Measurements from ENCODE around the gene GABPB2.
A peak's percentile ranks its signal among the peaks of the same experiment; 100 is the strongest.

Gene GABPB2

GRCh38 chr1:151047925-151048644 is 22.5 kb upstream of the GABPB2 start:
- peak overlapping the region; percentile 86 to 88 for H3K4me3 ChIP-seq (ENCODE audit: low read depth in 1 of 2, low read length in 2 of 2)
- peak overlapping the region; percentile 25 for H3K27ac ChIP-seq (ENCODE audit: low read depth, low read length)
- peaks cover 7 to 11% of the 10 kb centered on the region in 2 donors for H3K4me1 ChIP-seq (ENCODE audit: control insufficient read depth in 1 of 2, insufficient read depth in 2 of 2, low read length in 2 of 2)
- peaks cover 14 to 15% of the 10 kb centered on the region in 2 donors for H3K36me3 ChIP-seq (ENCODE audit: control insufficient read depth in 1 of 2, insufficient read depth in 2 of 2, low read length in 2 of 2)
- no peaks in the 10 kb centered on the region for H3K27me3 ChIP-seq (ENCODE audit: control insufficient read depth in 1 of 2, insufficient read depth in 2 of 2, low read length in 2 of 2)
- H3K9ac ChIP-seq (ENCODE audit: low read depth in 1 of 2, low read length in 2 of 2) = peak overlapping the region; percentile 71 to 84
- H3K9me3 ChIP-seq (ENCODE audit: control insufficient read depth in 1 of 2, low read length in 2 of 2) = no peaks in the 10 kb centered on the region

- Histone ChIP-seq H3K9me3 (ENCODE audit: control insufficient read depth in 1 of 2, low read length in 2 of 2) (no peaks in the 10 kb centered on the region), H3K27me3 (ENCODE audit: control insufficient read depth in 1 of 2, insufficient read depth in 2 of 2, low read length in 2 of 2) (no peaks in the 10 kb centered on the region), H3K27ac (ENCODE audit: low read depth, low read length) (no peak overlapping the region), H3K36me3 (ENCODE audit: control insufficient read depth in 1 of 2, insufficient read depth in 2 of 2, low read length in 2 of 2) (peaks cover 15 to 20% of the 10 kb centered on the region in 2 donors), H3K9ac (ENCODE audit: low read depth in 1 of 2, low read length in 2 of 2) (peak overlapping the region in 1 of 2 donors; percentile 84), H3K4me1 (ENCODE audit: control insufficient read depth in 1 of 2, insufficient read depth in 2 of 2, low read length in 2 of 2) (peaks cover 7 to 11% of the 10 kb centered on the region in 2 donors), H3K4me3 (ENCODE audit: low read depth in 1 of 2, low read length in 2 of 2) (peak overlapping the region; percentile 86 to 88)
Measured at GRCh38 chr1:151048645-151049032, 21.9 kb upstream of the GABPB2 start.

- no peak overlapping the region for H3K27ac ChIP-seq (ENCODE audit: low read depth, low read length)
- H3K4me1 ChIP-seq (ENCODE audit: control insufficient read depth in 1 of 2, insufficient read depth in 2 of 2, low read length in 2 of 2) = peaks cover 7 to 11% of the 10 kb centered on the region in 2 donors
- H3K4me3 ChIP-seq (ENCODE audit: low read depth in 1 of 2, low read length in 2 of 2) = no peak overlapping the region
- H3K9ac ChIP-seq (ENCODE audit: low read depth in 1 of 2, low read length in 2 of 2) = no peak overlapping the region
- H3K9me3 ChIP-seq (ENCODE audit: control insufficient read depth in 1 of 2, low read length in 2 of 2) = no peaks in the 10 kb centered on the region
- no peaks in the 10 kb centered on the region for H3K27me3 ChIP-seq (ENCODE audit: control insufficient read depth in 1 of 2, insufficient read depth in 2 of 2, low read length in 2 of 2)
- peaks cover 18 to 28% of the 10 kb centered on the region in 2 donors for H3K36me3 ChIP-seq (ENCODE audit: control insufficient read depth in 1 of 2, insufficient read depth in 2 of 2, low read length in 2 of 2)
Measured at GRCh38 chr1:151049458-151049857, 21.1 kb upstream of the GABPB2 start.

DNA sequence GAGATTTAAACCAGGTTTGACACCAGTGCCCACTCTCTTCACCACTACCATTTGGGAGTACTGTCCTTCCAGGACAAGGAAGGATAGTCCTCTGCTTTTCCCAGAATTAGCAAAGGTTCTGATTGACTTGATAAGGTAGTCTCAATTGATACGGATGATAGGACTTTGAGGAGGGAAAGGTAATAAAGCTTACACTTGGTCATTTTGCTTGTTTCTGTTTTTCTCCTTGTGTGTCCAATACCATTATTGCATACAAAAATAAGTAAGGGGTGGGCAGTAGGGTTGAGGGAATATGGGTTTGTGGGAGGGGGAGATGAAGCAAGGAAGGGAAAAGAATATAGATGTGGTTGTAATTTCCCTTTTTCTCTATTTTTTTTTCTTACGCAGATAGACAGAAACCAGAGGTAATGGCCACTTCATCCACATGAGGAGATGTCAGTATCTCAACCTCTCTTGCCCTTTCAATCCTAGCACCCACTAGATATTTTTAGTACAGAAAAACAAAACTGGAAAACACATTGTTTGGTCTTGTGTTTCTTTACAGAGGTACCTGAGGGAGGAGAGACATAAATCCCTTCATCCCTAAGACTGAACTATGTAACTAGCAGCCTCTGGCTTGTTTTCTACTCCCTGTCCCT is 20.4 kb upstream of the GABPB2 start:
- peaks cover 7 to 12% of the 10 kb centered on the region in 2 donors for H3K4me1 ChIP-seq (ENCODE audit: control insufficient read depth in 1 of 2, insufficient read depth in 2 of 2, low read length in 2 of 2)
- no peaks in the 10 kb centered on the region for H3K27me3 ChIP-seq (ENCODE audit: control insufficient read depth in 1 of 2, insufficient read depth in 2 of 2, low read length in 2 of 2)
- peaks cover 26 to 35% of the 10 kb centered on the region in 2 donors for H3K36me3 ChIP-seq (ENCODE audit: control insufficient read depth in 1 of 2, insufficient read depth in 2 of 2, low read length in 2 of 2)
- H3K9me3 ChIP-seq (ENCODE audit: control insufficient read depth in 1 of 2, low read length in 2 of 2) = no peaks in the 10 kb centered on the region
- H3K9ac ChIP-seq (ENCODE audit: low read depth in 1 of 2, low read length in 2 of 2) = no peak overlapping the region
- H3K4me3 ChIP-seq (ENCODE audit: low read depth in 1 of 2, low read length in 2 of 2) = no peak overlapping the region
- H3K27ac ChIP-seq (ENCODE audit: low read depth, low read length) = no peak overlapping the region

GRCh38 chr1:151051356-151052009 is 19.1 kb upstream of the GABPB2 start:
- H3K36me3 ChIP-seq (ENCODE audit: control insufficient read depth in 1 of 2, insufficient read depth in 2 of 2, low read length in 2 of 2) = peaks cover 33 to 47% of the 10 kb centered on the region in 2 donors
- H3K4me1 ChIP-seq (ENCODE audit: control insufficient read depth in 1 of 2, insufficient read depth in 2 of 2, low read length in 2 of 2) = peaks cover 20 to 26% of the 10 kb centered on the region in 2 donors
- H3K4me3 ChIP-seq (ENCODE audit: low read depth in 1 of 2, low read length in 2 of 2) = no peak overlapping the region
- no peaks in the 10 kb centered on the region for H3K27me3 ChIP-seq (ENCODE audit: control insufficient read depth in 1 of 2, insufficient read depth in 2 of 2, low read length in 2 of 2)
- no peak overlapping the region for H3K27ac ChIP-seq (ENCODE audit: low read depth, low read length)
- no peaks in the 10 kb centered on the region for H3K9me3 ChIP-seq (ENCODE audit: control insufficient read depth in 1 of 2, low read length in 2 of 2)
- no peak overlapping the region for H3K9ac ChIP-seq (ENCODE audit: low read depth in 1 of 2, low read length in 2 of 2)

DNA sequence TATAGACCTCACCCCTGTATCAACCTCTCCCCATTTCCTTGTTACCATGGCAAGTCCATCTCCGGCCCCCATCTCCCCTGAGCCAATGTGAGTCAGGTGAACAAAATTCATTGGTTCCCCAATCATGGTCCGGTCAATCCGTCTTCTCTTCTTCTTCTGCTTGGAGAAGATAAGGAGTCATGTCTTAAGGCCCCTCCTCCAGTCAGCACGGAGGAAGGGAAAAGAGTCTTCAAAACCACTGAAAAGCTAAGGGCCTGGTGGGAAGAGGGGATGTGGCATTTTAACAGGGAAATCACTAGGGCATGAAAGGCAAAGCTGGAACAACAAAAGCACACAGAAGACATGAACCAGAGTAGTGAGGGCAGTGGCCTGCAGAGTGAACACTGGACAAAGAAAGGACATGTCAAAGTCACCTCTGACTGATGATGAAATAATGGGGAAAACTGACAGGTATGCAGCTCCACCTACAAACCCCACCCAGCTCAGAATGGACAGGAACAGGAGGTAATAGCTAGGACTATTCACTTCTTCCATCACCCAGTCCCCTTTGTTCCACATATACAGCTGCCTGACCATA is 15.5 kb upstream of the GABPB2 start:
- Histone ChIP-seq H3K27me3 (ENCODE audit: control insufficient read depth in 1 of 2, insufficient read depth in 2 of 2, low read length in 2 of 2) (no peaks in the 10 kb centered on the region), H3K9ac (ENCODE audit: low read depth in 1 of 2, low read length in 2 of 2) (no peak overlapping the region), H3K36me3 (ENCODE audit: control insufficient read depth in 1 of 2, insufficient read depth in 2 of 2, low read length in 2 of 2) (peaks cover 35 to 50% of the 10 kb centered on the region in 2 donors), H3K4me3 (ENCODE audit: low read depth in 1 of 2, low read length in 2 of 2) (no peak overlapping the region), H3K27ac (ENCODE audit: low read depth, low read length) (no peak overlapping the region), H3K4me1 (ENCODE audit: control insufficient read depth in 1 of 2, insufficient read depth in 2 of 2, low read length in 2 of 2) (peaks cover 29 to 41% of the 10 kb centered on the region in 2 donors), H3K9me3 (ENCODE audit: control insufficient read depth in 1 of 2, low read length in 2 of 2) (no peaks in the 10 kb centered on the region)

- peaks cover 31 to 45% of the 10 kb centered on the region in 2 donors for H3K4me1 ChIP-seq (ENCODE audit: control insufficient read depth in 1 of 2, insufficient read depth in 2 of 2, low read length in 2 of 2)
- peaks cover 35 to 50% of the 10 kb centered on the region in 2 donors for H3K36me3 ChIP-seq (ENCODE audit: control insufficient read depth in 1 of 2, insufficient read depth in 2 of 2, low read length in 2 of 2)
- H3K9ac ChIP-seq (ENCODE audit: low read depth in 1 of 2, low read length in 2 of 2) = peak overlapping the region in 1 of 2 donors; percentile 42
- no peaks in the 10 kb centered on the region for H3K27me3 ChIP-seq (ENCODE audit: control insufficient read depth in 1 of 2, insufficient read depth in 2 of 2, low read length in 2 of 2)
- peak overlapping the region in 1 of 2 donors; percentile 50 for H3K4me3 ChIP-seq (ENCODE audit: low read depth in 1 of 2, low read length in 2 of 2)
- no peak overlapping the region for H3K27ac ChIP-seq (ENCODE audit: low read depth, low read length)
- no peaks in the 10 kb centered on the region for H3K9me3 ChIP-seq (ENCODE audit: control insufficient read depth in 1 of 2, low read length in 2 of 2)
Measured at GRCh38 chr1:151055581-151055980, 15.0 kb upstream of the GABPB2 start.

DNA sequence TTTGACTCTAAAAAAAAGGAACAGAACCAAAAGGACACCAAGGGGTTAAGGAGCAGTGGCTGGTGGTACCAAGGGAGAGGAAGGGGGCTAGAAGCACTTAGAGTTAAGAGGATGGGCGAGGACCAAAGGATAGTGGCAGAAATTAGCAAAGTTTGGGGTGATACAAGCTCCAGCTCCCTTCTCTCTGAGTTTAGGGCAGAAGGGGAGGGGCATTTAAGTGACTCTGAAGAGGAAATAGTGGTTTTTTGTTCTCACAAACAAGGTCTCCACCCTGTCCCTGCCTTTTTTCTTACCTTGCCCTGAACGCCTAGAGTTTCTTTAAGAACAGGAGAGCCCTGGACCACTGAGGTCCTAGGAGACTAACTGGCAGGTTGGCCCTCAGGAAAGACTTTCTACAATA is 14.4 kb upstream of the GABPB2 start:
- Histone ChIP-seq H3K9me3 (ENCODE audit: control insufficient read depth in 1 of 2, low read length in 2 of 2) (no peaks in the 10 kb centered on the region), H3K9ac (ENCODE audit: low read depth in 1 of 2, low read length in 2 of 2) (peak overlapping the region; percentile 25 to 42), H3K27me3 (ENCODE audit: control insufficient read depth in 1 of 2, insufficient read depth in 2 of 2, low read length in 2 of 2) (no peaks in the 10 kb centered on the region), H3K36me3 (ENCODE audit: control insufficient read depth in 1 of 2, insufficient read depth in 2 of 2, low read length in 2 of 2) (peaks cover 35 to 50% of the 10 kb centered on the region in 2 donors), H3K27ac (ENCODE audit: low read depth, low read length) (no peak overlapping the region), H3K4me1 (ENCODE audit: control insufficient read depth in 1 of 2, insufficient read depth in 2 of 2, low read length in 2 of 2) (peaks cover 31 to 45% of the 10 kb centered on the region in 2 donors), H3K4me3 (ENCODE audit: low read depth in 1 of 2, low read length in 2 of 2) (peak overlapping the region; percentile 50 to 98)

DNA sequence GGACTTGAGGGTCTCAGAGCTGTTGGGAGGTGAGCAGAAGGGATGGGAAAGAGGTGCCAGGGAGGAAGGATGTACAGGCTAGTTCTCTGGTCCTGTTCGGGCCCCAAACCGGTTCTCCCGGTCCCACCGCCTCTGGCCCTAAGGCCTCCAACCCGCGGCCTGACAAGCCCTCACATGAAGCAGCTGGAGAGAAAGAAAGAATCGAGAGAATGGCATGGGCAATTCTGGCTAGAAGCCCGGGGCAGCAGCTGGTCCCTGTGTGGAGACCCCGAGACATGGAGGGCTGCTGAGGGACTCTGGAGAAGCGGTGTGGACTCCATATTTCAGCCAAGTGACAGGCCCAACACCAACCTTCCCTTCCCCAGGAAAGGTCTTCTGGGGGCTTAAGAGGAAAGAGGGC is 11.9 kb upstream of the GABPB2 start:
- peaks cover 31 to 45% of the 10 kb centered on the region in 2 donors for H3K4me1 ChIP-seq (ENCODE audit: control insufficient read depth in 1 of 2, insufficient read depth in 2 of 2, low read length in 2 of 2)

More for the DNA sequence above, 11.9 kb upstream of the GABPB2 start:
- H3K9ac ChIP-seq (ENCODE audit: low read depth in 1 of 2, low read length in 2 of 2) = peak overlapping the region; percentile 97 to 99
- no peaks in the 10 kb centered on the region for H3K9me3 ChIP-seq (ENCODE audit: control insufficient read depth in 1 of 2, low read length in 2 of 2)
- no peaks in the 10 kb centered on the region for H3K27me3 ChIP-seq (ENCODE audit: control insufficient read depth in 1 of 2, insufficient read depth in 2 of 2, low read length in 2 of 2)
- peak overlapping the region; percentile 94 for H3K27ac ChIP-seq (ENCODE audit: low read depth, low read length)
- peaks cover 20 to 30% of the 10 kb centered on the region in 2 donors for H3K36me3 ChIP-seq (ENCODE audit: control insufficient read depth in 1 of 2, insufficient read depth in 2 of 2, low read length in 2 of 2)
- H3K4me3 ChIP-seq (ENCODE audit: low read depth in 1 of 2, low read length in 2 of 2) = peak overlapping the region; percentile 97 to 98

Data from duodenal mucosa (tissue), 2 donors.